Middle frontal gyrus (tissue), 1 donor: ENCODE measurements around the gene TPSAB1.
"Not testable (repeated sequence)": the region's sequence is repeated elsewhere in the genome, so short reads cannot be mapped to it uniquely, and the experiment has no call there.

Source experiments
- DNase-seq: peaks from one replicate; pipeline ENCODE4 v3.0.0-alpha.2; 2015; ENCODE audit warnings: low spot score; ENCODE audit errors: extremely low spot score

The TPSAB1 gene

DNA sequence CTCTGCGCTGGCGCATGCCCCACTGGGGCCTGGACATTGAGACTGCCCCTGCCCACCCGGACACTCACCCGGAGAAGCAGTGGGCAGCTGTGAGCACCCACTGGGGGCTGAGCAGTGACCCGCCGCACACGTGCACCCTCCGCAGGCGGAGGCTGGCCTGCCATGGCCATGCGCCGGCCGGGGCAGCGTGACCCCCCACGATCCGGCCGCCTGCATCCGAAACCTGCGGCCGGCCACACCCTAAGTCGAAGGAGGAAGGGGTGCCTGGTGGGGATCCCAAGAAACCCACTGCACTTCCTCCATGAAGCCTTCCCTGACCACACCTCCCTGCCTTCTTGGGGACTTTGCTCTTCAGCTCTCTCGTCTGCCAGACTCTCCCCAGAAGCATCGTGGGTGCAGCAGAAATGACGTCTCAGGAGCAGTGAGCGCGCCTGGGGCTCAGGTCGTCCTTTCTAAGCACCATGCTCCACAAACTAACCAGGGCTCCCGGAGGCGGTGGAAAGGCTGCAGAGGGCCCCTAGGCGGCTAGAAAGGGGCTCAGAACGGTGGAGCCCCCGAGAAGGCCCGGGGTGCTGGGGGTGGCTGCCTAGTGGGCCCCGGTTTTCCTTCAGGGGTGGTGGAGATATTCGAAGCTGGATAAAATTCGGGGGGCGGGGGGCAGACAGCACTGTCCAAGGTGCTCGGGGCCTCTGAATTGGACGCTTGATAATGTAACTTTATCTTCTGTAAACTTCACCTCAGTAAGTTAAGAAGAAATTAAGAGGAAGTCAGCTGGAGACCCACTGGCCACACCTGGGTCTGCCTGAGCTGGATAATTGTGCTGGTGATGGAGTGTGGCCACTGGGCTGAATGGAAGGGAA, 16.9 kb upstream of the TPSAB1 start:
- DNase-seq = no peak

DNA sequence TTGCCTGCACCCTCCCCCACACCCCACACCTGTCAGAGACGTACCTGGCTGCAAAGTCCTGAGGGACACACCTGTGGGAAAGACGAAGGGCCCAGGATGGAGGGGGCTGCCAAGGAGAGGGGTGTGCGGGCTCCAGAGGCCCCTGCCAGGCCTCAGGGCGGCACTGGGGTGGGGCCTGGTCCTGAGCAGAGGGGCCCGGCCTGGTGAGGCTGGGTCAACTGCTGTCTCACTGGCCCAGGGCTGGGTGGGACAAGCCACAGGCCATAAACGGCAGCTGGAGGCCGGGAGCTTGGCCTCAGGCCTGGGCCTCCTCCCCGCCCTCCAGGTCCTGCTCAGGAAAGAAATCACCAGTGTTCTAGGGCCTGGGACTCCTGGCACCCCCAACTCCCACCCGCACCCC, 15.9 kb upstream of the TPSAB1 start:
- no peak for DNase-seq

DNA sequence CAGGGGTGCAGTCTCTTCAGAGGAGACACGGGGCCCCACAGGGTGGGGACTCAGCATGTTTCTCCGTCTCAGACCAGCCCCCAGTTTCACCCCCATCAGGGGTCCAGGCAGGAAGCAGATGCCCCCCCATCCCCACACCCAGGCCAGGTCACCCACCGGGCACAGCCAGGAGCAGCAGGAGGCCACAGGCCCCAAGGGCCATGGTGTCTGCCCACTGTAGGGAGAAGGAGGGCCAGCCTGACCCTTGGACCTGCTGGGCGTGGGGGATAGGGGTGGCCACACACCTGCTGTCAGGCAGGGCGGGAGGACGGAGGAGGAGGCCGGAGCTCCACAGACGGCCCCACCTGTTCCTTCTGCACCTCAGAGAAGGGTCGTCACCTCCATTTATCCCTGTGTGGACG, 15.5 kb upstream of the TPSAB1 start, which contains the start of gene TPSG1:
TSS of gene TPSG1 (minus strand) at position 218 of the 401 bp plus-strand sequence. CDS start at position 202, 16 bp downstream.
- no peak for DNase-seq

DNA sequence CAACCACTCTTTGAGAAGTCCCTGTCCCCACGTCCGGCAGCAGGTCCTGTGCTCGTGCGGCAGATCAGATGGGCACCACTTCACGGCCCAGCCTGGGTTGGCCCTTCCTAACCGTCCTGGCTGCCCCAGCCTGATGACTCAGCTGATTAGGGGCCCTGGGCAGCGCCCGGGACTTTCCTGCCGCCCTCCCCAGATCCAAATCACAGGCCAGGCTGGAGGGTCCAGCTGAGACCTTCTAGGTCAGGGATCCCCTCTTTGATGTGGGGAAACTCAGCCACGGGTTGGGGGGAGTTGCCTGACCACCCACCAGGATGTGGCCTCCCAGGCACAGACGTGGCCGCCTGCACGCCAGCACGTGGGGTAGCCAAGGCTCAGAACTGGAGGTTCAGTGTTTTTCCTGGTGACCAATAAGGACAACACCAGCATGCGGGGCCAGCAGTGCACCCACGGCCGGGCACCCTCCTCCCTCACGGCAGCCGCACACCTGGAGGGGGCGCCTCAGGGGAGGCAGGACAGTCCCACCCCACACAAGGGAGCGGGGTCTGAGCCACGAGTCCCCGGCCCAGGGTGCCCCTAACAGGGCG, 14.7 kb upstream of the TPSAB1 start:
- not testable (repeated sequence) for DNase-seq

DNA sequence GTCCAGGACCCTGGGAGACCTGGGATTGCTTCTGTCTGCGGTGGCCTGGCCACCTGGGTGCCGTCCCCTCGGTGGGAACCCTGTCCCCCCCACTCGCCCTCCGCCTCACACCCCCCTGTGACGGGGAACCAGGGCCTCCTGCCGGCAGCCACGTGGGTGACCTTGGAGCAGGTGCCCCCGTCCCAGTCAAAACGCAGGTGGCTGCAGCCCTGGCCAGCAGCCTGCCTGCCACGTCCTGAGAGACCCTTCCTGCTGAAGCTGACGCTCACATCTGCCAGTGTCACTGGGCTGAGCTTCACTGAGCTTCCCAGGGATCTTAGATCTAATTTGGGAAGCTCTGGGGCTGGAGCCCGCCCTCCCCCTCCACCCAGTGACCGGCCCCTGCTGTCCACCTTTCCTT, 13.8 kb upstream of the TPSAB1 start:
- DNase-seq = not testable (repeated sequence)

DNA sequence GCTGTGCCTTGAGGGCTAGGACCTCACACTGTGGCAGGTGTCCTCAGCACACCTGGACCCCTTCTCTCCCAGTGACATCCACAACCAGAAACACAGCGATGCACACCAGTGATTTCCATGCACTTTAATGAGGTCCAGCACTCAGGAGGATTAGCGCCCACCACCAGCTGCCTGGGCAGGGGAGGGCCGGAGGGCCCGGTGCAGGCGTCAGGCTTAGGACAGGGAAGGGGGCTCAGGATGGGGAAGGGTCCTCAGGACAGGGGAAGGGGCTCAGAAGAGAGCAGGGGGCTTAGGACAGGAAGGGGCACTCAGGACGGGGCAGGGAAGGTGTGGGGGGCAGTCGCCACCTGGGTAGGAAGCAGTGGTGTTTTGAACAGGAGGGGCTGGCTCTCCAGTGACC, 12.3 kb upstream of the TPSAB1 start:
- DNase-seq = not testable (repeated sequence)

DNA sequence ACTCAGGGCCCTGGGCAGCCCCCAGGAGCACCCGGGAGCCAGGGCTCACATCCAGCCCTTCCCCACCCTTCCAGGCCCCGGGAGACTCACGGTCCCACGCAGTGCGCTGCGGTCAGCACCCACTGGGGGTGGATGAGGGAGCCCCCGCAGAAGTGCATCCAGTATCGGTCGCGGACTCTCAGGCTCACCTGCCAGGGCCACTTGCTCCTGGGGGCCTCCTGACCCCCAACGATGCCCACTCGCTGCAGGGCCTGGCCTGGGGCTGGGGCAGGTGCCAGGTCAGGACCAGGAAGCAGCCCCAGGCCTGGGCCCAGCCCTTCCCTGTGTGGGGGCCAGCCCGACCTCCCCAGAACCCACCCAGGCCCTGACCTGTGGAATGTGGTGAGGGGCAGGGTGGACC, 11.0 kb upstream of the TPSAB1 start:
- not testable (repeated sequence) for DNase-seq

DNA sequence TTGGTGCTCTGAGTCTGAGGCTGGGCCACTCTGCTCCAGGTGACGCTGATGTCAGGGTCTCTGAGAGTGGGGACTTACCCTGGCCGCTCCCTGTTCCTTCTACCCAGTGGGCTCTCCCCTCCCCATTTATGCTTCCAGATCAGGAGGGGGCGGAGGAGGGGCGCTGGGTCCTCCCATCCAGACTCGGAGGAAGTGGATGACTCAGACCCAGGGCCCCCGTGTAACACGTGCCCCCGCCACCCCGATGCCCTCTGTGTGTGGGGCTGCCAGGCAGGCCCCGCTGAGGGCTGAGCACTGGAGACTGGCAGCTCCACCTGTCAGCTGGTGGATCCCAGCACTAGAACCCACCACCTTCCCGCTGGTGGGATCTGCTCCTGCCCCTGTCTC, 10.4 kb upstream of the TPSAB1 start, which contains the start of gene TPSB2:
TSS of gene TPSB2 (minus strand) at position 101 of the 387 bp plus-strand sequence. CDS start 233 bp downstream, outside the sequence.
- DNase-seq = not testable (repeated sequence)

DNA sequence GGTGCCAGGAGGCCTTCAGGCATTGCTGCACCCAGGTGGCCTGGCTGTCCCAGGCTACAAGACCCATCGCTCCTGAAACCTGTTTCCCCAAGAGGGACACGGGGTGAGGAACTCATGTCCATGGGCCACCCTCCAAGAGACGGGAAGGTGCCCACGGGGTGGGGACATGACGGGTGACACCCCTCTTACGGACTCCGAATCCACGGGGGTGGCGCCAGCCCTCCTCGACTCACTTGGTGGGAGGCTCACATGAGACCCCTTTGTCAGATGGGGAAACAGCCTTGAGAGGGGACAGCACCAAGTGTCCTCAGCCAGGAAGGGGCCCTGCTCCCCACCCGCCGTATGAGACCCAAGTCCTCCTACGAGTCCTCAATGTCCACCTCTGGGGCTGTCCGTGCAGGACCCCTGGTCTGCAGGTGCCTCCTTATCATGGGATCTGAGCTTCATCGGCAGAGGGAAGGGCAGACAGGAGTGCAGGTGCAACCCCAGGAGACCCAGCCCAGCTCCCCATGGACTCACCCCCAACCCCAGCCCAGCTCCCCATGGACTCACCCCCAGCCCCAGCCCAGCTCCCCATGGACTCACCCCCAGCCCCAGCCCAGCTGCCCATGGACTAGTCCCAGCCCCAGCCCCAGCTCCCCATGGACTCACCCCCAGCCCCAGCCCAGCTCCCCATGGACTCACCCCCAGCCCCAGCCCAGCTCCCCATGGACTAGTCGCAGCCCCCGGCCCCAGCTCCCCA, 9.9 kb upstream of the TPSAB1 start:
- not testable (repeated sequence) for DNase-seq

DNA sequence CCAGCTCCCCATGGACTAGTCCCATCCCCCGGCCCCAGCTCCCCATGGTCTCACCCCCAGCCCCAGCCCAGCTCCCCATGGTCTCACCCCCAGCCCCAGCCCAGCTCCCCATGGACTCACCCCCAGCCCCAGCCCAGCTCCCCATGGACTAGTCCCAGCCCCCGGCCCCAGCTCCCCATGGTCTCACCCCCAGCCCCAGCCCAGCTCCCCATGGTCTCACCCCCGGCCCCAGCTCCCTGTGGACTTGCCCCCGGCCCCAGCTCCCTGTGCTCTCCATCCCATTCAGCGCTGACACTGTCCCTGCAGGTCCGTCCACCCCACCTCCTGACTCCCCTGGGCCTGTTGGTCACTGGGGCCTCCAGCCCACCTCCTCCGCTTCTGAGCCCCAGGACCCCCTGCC, 9.2 kb upstream of the TPSAB1 start:
- not testable (repeated sequence) for DNase-seq

DNA sequence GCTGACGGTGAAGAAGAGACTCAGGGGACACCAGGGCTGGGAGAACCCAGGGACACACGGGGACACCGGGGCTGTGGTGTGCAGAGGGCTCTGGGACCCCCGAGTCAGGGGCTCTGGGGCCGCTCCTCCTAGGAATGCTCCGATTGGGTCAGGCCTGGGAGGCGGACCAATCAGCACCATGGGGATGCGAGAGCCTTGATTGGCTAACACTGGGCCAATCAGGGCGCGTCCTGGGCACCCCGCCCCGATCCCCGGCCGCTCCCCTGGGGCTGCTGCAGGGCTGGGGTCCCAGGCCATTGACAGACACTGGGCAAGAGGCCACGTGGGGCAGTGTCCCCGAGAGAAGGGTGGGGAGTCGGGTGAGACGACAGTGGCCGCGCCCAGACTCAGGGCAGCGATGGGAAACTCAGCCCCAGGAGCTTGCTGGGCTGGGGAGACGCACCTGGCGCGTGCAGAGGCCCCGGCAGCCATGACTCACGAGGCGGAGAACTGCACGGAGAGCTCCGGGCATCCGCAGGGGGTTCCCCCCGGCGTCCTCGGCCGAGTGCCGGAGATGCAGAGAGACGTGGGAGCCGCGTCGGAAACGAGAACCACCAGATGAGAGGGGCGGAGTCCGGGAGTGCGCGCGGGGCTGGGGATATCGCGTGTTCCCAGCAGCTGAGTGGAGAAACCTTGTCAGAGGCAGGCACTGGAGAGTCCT, 8.3 kb upstream of the TPSAB1 start:
- DNase-seq = not testable (repeated sequence)

DNA sequence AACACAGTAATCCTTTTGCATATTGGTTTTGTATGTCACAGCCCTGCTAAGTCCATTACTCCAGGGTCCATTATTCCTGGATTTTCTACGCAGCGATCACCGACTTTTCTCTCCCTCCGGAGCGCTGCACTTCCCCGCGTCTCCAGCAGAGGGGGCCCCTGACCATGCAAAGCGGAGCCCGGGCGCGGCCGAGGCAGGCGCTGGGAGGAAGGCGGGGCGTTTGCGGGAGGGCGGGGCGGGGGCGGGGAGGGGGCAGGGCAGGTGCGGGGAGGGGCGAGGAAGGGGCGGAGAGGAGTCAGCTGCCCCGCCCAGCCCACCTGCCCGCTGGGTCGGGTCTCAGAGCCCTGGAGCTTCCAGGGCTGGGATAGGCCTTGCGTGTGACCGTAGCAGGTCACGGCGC, 3.8 kb upstream of the TPSAB1 start:
- DNase-seq = not testable (repeated sequence)

DNA sequence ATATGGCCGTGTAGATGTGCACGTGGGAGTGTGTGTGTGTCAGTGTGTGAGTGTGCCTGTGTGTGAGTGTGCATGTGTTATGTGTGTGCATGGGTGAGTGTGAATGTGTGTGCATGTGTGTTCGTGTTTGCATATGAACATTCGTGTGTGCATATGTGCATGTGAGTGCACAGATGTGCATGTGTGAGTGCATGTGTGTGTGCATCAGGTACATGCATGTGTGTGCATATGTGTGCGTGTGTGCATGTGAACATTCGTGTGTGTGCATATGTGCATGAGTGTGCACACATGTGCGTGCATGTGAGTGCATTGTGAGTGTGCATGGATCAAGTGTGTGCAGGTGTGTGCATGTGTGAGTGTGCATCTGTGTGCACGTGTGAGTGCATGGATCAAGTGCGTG, 2.5 kb upstream of the TPSAB1 start:
- DNase-seq = no peak

DNA sequence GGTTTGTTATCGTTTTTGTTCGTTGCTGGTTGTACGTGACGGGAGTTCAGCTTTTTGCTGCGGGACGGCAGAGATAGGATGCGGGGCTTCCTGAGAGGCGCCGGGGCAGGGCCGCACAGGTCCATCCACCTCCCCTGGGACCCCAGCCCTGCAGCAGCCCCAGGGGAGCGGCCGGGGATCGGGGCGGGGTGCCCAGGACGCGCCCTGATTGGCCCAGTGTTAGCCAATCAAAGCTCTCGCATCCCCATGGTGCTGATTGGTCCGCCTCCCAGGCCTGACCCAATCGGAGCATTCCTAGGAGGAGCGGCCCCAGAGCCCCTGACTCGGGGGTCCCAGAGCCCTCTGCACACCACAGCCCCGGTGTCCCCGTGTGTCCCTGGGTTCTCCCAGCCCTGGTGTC, 1.6 kb upstream of the TPSAB1 start:
- DNase-seq = not testable (repeated sequence)

DNA sequence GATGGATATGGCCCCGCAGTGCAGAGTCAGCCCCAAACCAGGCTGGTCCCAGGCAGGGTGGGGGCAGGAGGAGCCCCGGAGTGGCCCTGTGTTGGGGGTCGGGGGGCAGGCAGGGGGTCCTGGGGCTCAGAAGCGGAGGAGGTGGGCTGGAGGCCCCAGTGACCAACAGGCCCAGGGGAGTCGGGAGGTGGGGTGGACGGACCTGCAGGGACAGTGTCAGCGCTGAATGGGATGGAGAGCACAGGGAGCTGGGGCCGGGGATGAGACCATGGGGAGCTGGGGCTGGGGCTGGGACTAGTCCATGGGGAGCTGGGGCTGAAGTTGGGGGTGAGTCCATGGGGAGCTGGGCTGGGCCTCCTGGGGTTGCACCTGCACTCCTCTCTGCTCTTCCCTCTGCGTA, 930 bp upstream of the TPSAB1 start:
- not testable (repeated sequence) for DNase-seq

DNA sequence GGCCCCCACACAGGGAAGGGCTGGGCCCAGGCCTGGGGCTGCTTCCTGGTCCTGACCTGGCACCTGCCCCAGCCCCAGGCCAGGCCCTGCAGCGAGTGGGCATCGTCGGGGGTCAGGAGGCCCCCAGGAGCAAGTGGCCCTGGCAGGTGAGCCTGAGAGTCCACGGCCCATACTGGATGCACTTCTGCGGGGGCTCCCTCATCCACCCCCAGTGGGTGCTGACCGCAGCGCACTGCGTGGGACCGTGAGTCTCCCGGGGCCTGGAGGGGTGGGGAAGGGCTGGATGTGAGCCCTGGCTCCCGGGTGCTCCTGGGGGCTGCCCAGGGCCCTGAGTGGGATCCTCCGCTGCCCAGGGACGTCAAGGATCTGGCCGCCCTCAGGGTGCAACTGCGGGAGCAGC, 576 bp downstream of the TPSAB1 start:
- not testable (repeated sequence) for DNase-seq

DNA sequence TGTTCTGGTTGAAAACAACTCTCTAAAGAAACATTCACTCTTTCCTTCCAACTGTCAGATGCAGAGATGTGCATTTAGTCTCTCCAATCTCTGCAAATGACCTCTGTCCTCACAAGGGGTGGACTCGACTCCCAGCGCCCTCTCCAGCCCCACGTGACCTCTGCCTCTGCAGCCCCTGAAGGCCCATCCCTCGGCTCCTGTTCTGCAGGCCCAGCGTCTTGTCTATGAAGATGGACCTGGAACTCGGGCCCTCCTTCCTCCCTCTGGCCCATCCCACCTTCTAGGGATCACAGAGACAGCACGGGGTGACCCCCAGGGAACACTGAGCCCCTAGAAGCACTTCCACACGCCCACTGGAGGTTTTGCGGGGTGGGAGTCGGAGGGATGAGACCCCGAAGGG, 2.9 kb downstream of the TPSAB1 start:
- DNase-seq = not testable (repeated sequence)

DNA sequence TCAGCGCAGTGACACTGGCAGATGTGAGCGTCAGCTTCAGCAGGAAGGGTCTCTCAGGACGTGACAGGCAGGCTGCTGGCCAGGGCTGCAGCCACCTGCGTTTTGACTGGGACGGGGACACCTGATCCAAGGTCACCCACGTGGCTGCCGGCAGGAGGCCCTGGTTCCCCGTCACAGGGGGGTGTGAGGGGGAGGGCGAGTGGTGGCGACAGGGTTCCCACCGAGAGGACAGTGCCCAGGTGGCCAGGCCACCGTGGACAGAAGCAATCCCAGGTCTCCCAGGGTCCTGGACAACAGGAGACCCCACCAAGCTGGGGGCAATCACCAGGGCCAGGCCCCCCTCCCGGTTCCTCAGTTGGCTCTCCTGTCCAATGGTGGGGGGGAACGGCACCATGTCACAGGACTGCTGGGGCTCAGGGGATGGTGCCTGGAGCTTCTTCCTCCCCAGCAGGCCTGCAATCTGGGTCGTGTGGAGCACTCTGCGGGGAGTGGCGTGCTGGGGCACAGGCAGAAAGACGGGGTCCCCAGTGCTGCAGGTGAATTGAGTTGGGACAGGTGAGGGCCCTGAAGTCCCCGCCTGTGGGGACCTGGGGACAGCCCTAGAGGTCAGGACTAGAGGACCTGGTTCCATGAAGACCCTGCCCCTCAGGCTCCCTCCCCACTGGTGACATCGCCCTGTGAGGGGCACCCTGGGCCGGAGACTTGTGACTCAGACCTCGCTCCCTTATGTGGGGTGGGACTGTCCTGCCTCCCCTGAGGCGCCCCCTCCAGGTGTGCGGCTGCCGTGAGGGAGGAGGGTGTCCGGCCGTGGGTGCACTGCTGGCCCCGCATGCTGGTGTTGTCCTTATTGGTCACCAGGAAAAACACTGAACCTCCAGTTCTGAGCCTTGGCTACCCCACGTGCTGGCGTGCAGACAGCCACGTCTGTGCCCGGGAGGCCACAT, 3.7 kb downstream of the TPSAB1 start:
- DNase-seq = not testable (repeated sequence)

DNA sequence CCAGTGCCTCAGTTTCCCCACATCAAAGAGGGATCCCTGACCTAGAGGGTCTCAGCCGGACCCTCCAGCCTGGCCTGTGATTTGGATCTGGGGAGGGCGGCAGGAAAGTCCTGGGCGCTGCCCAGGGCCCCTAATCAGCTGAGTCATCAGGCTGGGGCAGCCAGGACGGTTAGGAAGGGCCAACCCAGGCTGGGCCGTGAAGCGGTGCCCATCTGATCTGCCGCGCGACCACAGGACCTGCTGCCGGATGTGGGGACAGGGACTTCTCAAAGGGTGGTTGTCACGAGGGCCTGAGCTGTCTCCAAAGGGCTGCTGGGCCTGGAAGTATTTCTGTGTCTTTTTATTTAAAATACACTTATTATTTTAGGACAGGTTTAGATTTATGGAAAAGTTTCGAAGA, 4.4 kb downstream of the TPSAB1 start:
- DNase-seq = no peak

DNA sequence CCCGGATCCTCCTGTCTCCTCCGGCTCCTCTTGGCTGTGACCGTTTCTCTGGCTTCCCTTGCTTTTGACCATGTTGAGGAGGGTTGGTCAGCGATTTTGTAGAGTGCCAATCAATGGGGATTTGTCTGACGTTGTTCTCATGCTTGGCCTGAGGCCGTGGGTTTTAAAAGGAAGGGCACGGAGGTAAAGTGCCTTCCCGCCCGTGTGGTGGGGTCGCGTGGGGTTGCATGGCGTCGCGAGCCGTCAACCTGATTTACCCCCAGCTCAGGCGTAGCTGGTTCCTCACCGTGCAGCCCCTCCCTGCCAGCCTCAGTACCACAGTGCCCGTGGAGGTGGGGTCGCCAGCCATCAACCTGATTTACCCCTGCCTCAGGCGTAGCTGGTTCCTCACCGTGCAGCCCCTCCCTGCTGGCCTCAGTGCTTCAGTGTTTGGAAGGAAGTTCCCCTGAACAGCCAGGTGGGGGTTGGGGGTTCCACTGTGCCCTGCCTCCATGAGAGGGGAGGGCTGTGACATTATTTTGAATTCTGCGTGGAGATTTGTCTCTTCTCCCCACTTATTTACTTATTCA, 5.0 kb downstream of the TPSAB1 start:
- no peak for DNase-seq
